Nephron (organoid): ENCODE results near the gene TMEM43.

ENCODE experiments used
- H3K27ac Mint-ChIP-seq, 3 experiments: 2 replicates each; pipeline ENCODE4 v1.8.0; 2020; ENCODE audit warnings: mixed read lengths in 3 of 3, mild to moderate bottlenecking in 2 of 3, moderate library complexity in 1 of 3
- H3K27me3 Mint-ChIP-seq: 2 replicates; pipeline ENCODE4 v1.8.0; 2021; ENCODE audit warnings: low read depth, mild to moderate bottlenecking, moderate library complexity, mixed read lengths
- H3K36me3 Mint-ChIP-seq: 2 replicates; pipeline ENCODE4 v1.8.0; 2020; ENCODE audit warnings: low read depth, mixed read lengths
- H3K4me1 Mint-ChIP-seq: 2 replicates; pipeline ENCODE4 v1.8.0; 2020; ENCODE audit warnings: mixed read lengths
- H3K4me3 Mint-ChIP-seq, 3 experiments: 2 replicates each; pipeline ENCODE4 v1.8.0; 2020; ENCODE audit warnings: mild to moderate bottlenecking in 3 of 3, mixed read lengths in 3 of 3, moderate library complexity in 2 of 3
- H3K9me3 Mint-ChIP-seq: 2 replicates; pipeline ENCODE4 v1.8.0; 2020; ENCODE audit warnings: mixed read lengths
- CTCF ChIP-seq, 3 experiments: fragments of 200-600 bp; sonication (generic); IDR thresholded peaks; one replicate each; pipeline ENCODE4 v1.5.0; 2021; ENCODE audit warnings: antibody characterized with exemption in 3 of 3; ENCODE audit not compliant: unreplicated experiment in 3 of 3

TMEM43 gene

GRCh38 chr3:14130230-14130629 is 5.4 kb downstream of the TMEM43 start:
- H3K27ac Mint-ChIP-seq, result no peak overlapping the region
- no peaks in the 10 kb centered on the region for H3K9me3 Mint-ChIP-seq
- peaks cover 24% of the 10 kb centered on the region for H3K4me1 Mint-ChIP-seq
- H3K4me3 Mint-ChIP-seq, result no peak overlapping the region
- peaks cover 3% of the 10 kb centered on the region for H3K27me3 Mint-ChIP-seq
- H3K36me3 Mint-ChIP-seq, result peaks cover 63% of the 10 kb centered on the region
- no peak for TF ChIP-seq CTCF (IDR thresholded peaks at IDR 0.05; ENCODE audit: unreplicated experiment in 3 of 3)

- H3K27me3 Mint-ChIP-seq, result no peaks in the 10 kb centered on the region
- H3K4me1 Mint-ChIP-seq, result peaks cover 22% of the 10 kb centered on the region
- no peak for TF ChIP-seq CTCF (IDR thresholded peaks at IDR 0.05; ENCODE audit: unreplicated experiment in 3 of 3)
- no peak overlapping the region for H3K4me3 Mint-ChIP-seq
- H3K36me3 Mint-ChIP-seq, result peaks cover 68% of the 10 kb centered on the region
- H3K27ac Mint-ChIP-seq, result no peak overlapping the region
- no peaks in the 10 kb centered on the region for H3K9me3 Mint-ChIP-seq
These were observed 5.9 kb downstream of the TMEM43 start for GRCh38 chr3:14130707-14131106.

- H3K4me1 Mint-ChIP-seq, result peaks cover 18% of the 10 kb centered on the region
- peaks cover 72% of the 10 kb centered on the region for H3K36me3 Mint-ChIP-seq
- no peaks in the 10 kb centered on the region for H3K27me3 Mint-ChIP-seq
- H3K27ac Mint-ChIP-seq, result no peak overlapping the region
- H3K9me3 Mint-ChIP-seq, result no peaks in the 10 kb centered on the region
- TF ChIP-seq CTCF (IDR thresholded peaks at IDR 0.05; ENCODE audit: unreplicated experiment in 3 of 3), result no peak
- H3K4me3 Mint-ChIP-seq, result no peak overlapping the region
These were observed 6.3 kb downstream of the TMEM43 start for GRCh38 chr3:14131134-14131533.

GRCh38 chr3:14132120-14132519 is 7.3 kb downstream of the TMEM43 start:
- Mint-ChIP-seq H3K9me3 (no peaks in the 10 kb centered on the region), H3K27me3 (no peaks in the 10 kb centered on the region), H3K27ac (no peak overlapping the region), H3K4me1 (peaks cover 11% of the 10 kb centered on the region), H3K36me3 (peaks cover 76% of the 10 kb centered on the region), H3K4me3 (no peak overlapping the region)
- no peak for TF ChIP-seq CTCF (IDR thresholded peaks at IDR 0.05; ENCODE audit: unreplicated experiment in 3 of 3)

- no peak for TF ChIP-seq CTCF (IDR thresholded peaks at IDR 0.05; ENCODE audit: unreplicated experiment in 3 of 3)
- H3K27ac Mint-ChIP-seq, result no peak overlapping the region
- H3K4me1 Mint-ChIP-seq, result peaks cover 5% of the 10 kb centered on the region
- no peaks in the 10 kb centered on the region for H3K27me3 Mint-ChIP-seq
- H3K36me3 Mint-ChIP-seq, result peaks cover 74% of the 10 kb centered on the region
- H3K4me3 Mint-ChIP-seq, result no peak overlapping the region
- no peaks in the 10 kb centered on the region for H3K9me3 Mint-ChIP-seq
These were observed 7.8 kb downstream of the TMEM43 start for GRCh38 chr3:14132689-14133088.

- Mint-ChIP-seq H3K9me3 (no peaks in the 10 kb centered on the region), H3K4me3 (no peak overlapping the region), H3K27ac (no peak overlapping the region), H3K4me1 (peaks cover 2% of the 10 kb centered on the region), H3K27me3 (no peaks in the 10 kb centered on the region), H3K36me3 (peaks cover 70% of the 10 kb centered on the region)
- no peak for TF ChIP-seq CTCF (IDR thresholded peaks at IDR 0.05; ENCODE audit: unreplicated experiment in 3 of 3)
These were observed 8.4 kb downstream of the TMEM43 start for GRCh38 chr3:14133188-14133800.
